Measurements from ENCODE around the gene NMBR. TPM values are rescaled to one million over a fixed set of nuclear protein-coding genes. Genes with fewer than 3 reads are reported as not detected.
"Not testable (repeated sequence)": the region's sequence is repeated elsewhere in the genome, so short reads cannot be mapped to it uniquely, and the experiment has no call there.

Gene NMBR
- total RNA-seq, 6 experiments from 2014 or later = 0.14 to 0.40 TPM; not detected in 4

DNA sequence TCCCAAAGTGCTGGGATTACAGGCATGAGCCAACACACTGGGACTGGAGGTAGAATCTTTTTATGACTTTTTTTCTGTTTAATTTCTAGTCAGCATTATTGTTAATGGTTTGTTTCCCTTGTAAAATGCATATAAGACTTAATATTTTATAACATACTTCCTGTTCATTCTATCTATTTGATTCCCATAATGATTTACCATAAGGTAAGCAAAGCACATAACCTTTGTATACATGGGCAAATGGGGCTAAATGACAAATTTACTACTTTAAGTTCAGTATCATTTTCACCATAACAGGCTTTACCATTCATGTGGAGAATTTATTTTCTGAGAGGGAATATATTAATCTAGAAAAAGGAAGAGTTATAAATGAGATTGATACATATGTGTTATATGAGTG, 24.4 kb upstream of the NMBR start:
- peaks cover 30% of the 10 kb centered on the region for H3K36me3 Mint-ChIP-seq (ENCODE audit: low read depth)
- no peaks in the 10 kb centered on the region for H3K4me1 Mint-ChIP-seq (ENCODE audit: low read depth)
- no peaks in the 10 kb centered on the region for H3K9me3 Mint-ChIP-seq
- no peak for DNase-seq
- peaks cover 1% of the 10 kb centered on the region; the same call in 1 of the 2 replicates for H3K27me3 Mint-ChIP-seq (ENCODE audit: insufficient read depth)
- H3K4me3 Mint-ChIP-seq = no peak overlapping the region
- TF ChIP-seq CTCF (IDR thresholded peaks at IDR 0.05) = no peak
- H3K27ac Mint-ChIP-seq = no peak overlapping the region

DNA sequence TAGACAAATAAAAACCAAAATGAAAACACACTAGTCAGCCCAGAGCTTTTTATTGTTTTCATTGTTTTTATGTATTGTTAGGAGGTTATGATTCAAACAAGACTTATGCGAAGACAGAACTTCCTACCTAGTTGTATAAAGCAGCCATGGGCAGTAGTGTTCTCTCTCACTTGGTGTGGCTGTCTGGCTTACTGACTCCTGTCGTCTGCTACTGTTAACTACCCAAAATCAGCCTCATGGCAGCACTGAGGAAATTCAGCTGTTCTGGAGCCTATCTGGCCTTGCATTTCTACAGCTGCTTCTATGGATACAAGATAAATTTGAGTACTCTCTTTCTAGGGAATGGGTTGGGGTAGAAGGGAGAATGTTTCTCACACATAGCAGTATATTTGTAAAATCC, 20.6 kb upstream of the NMBR start:
- H3K27ac Mint-ChIP-seq = no peak overlapping the region
- H3K9me3 Mint-ChIP-seq = no peaks in the 10 kb centered on the region
- H3K27me3 Mint-ChIP-seq (ENCODE audit: insufficient read depth) = peaks cover 1% of the 10 kb centered on the region; the same call in 1 of the 2 replicates
- peaks cover 5% of the 10 kb centered on the region for H3K4me1 Mint-ChIP-seq (ENCODE audit: low read depth)
- H3K36me3 Mint-ChIP-seq (ENCODE audit: low read depth) = peaks cover 5% of the 10 kb centered on the region
- H3K4me3 Mint-ChIP-seq = no peak overlapping the region
- no peak for TF ChIP-seq CTCF (IDR thresholded peaks at IDR 0.05)
- no peak for DNase-seq

DNA sequence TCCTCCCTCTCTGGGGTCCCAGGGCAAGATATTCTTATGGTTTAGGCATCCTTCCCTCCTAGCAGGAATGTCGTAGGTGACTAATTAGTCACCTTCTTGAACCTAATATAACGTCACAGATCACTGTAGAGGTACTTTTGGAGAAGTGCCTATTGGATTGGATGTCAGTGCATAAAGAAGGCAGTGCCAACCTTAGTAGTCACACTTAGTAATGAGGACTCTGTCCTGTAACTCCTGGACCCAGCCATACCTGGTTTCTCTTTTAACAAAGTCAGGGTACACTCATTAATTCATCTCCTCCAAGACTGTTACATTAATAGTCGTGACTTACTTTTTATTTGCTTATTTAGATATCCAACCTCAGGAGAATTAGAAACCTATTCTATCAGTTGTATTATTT, 20.1 kb upstream of the NMBR start:
- Mint-ChIP-seq H3K27me3 (ENCODE audit: insufficient read depth) (peaks cover 1% of the 10 kb centered on the region; the same call in 1 of the 2 replicates), H3K4me3 (no peak overlapping the region), H3K36me3 (ENCODE audit: low read depth) (peaks cover under 1% of the 10 kb centered on the region), H3K9me3 (no peaks in the 10 kb centered on the region), H3K4me1 (ENCODE audit: low read depth) (peaks cover 10% of the 10 kb centered on the region), H3K27ac (no peak overlapping the region; the same call in 1 of the 2 replicates)
- DNase-seq = no peak
- TF ChIP-seq CTCF (IDR thresholded peaks at IDR 0.05) = no peak

DNA sequence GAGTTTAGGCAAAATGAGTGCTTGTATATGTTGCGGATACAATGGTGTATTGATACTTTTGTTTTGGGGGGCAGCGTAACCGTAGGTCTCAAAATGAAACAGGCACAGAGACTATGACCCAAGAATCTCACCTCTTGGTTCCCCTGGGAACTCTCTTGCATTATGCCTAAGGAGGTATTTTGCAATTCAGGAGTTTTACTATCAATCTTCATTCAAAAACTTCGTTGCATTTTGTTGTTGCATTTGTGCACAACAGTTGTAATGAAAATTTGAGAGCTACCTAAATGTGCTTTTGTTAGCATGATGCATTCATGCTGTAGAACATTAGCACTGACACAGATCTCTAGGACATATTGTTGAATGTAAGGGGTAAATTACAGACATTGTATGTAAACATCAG, 18.3 kb upstream of the NMBR start:
- peaks cover 1% of the 10 kb centered on the region; the same call in 1 of the 2 replicates for H3K27me3 Mint-ChIP-seq (ENCODE audit: insufficient read depth)
- DNase-seq = no peak
- TF ChIP-seq CTCF (IDR thresholded peaks at IDR 0.05) = no peak
- peaks cover 16% of the 10 kb centered on the region for H3K4me1 Mint-ChIP-seq (ENCODE audit: low read depth)
- H3K27ac Mint-ChIP-seq = no peak overlapping the region
- no peak overlapping the region for H3K4me3 Mint-ChIP-seq
- H3K9me3 Mint-ChIP-seq = no peaks in the 10 kb centered on the region
- peaks cover 4% of the 10 kb centered on the region; the same call in 1 of the 2 replicates for H3K36me3 Mint-ChIP-seq (ENCODE audit: low read depth)

- H3K27me3 Mint-ChIP-seq (ENCODE audit: insufficient read depth) = peaks cover 1% of the 10 kb centered on the region; the same call in 1 of the 2 replicates
- H3K27ac Mint-ChIP-seq = no peak overlapping the region
- no peak for DNase-seq
- no peak for TF ChIP-seq CTCF (IDR thresholded peaks at IDR 0.05)
- no peaks in the 10 kb centered on the region for H3K9me3 Mint-ChIP-seq
- H3K36me3 Mint-ChIP-seq (ENCODE audit: low read depth) = peaks cover 4% of the 10 kb centered on the region; the same call in 1 of the 2 replicates
- peaks cover 22% of the 10 kb centered on the region for H3K4me1 Mint-ChIP-seq (ENCODE audit: low read depth)
- H3K4me3 Mint-ChIP-seq = no peak overlapping the region
Observed at GRCh38 chr6:142162780-142163179, 15.9 kb upstream of the NMBR start.

GRCh38 chr6:142156758-142157068, 9.8 kb upstream of the NMBR start:
- Mint-ChIP-seq H3K27ac (peak overlapping the region; percentile 76; the same call in 1 of the 2 replicates), H3K4me1 (ENCODE audit: low read depth) (peaks cover 60% of the 10 kb centered on the region)
- H3K27me3 Mint-ChIP-seq (ENCODE audit: insufficient read depth); H3K4me3 Mint-ChIP-seq; DNase-seq; H3K9me3 Mint-ChIP-seq; H3K36me3 Mint-ChIP-seq (ENCODE audit: low read depth): not testable (repeated sequence)
- TF ChIP-seq CTCF (IDR thresholded peaks at IDR 0.05) = peak; percentile 45; the same call in 1 of the 2 replicates
